ENCODE results near the gene CYTH3.

GRCh38 chr7:6271694-6272440 lies 557 bp downstream of the CYTH3 start:
- TF ChIP-seq POLR2A (IDR thresholded peaks at IDR 0.05; ENCODE audit: low read depth, low read length): no peak
- no peak for TF ChIP-seq POLR2AphosphoS5 (IDR thresholded peaks at IDR 0.05; ENCODE audit: low read depth, low read length)
- TF ChIP-seq PAX5 (IDR thresholded peaks at IDR 0.05; ENCODE audit: insufficient read depth, low read length, severe bottlenecking): no peak
- no peak for TF ChIP-seq TAF1 (IDR thresholded peaks at IDR 0.05; ENCODE audit: low read depth, low read length)
